ENCODE measurements around the gene ABCA1.

- TF ChIP-seq CTCF (IDR thresholded peaks at IDR 0.05), result no peak
- no peak for TF ChIP-seq POLR2A (IDR thresholded peaks at IDR 0.05)
Observed at GRCh38 chr9:104873489-104873850, 54.5 kb downstream of the ABCA1 start.

Measured in Peyer's patch (tissue), 4 donors.